PC-9 (cell line): ENCODE measurements around the gene DUSP16. TPM values are rescaled to one million over a fixed set of nuclear protein-coding genes. Genes with fewer than 3 reads are reported as not detected.

Experiments used
- BruUV-seq: library from RNA; stranded (reverse); fragments of 400-500 nt; replicated peaks from 2 replicates; lab custom pipeline; 2021; lab: Mats Ljungman, UMichigan
- CTCF ChIA-PET: fragments of 300-600 bp; sonication (Branson Sonifier 250); formaldehyde crosslinking; loops from one replicate; lab custom pipeline; 2022; ENCODE audit warnings: antibody characterized with exemption; lab: Charles Lee
- POLR2A ChIA-PET: fragments of 300-600 bp; sonication (Branson Sonifier 250); formaldehyde crosslinking; loops from one replicate; lab custom pipeline; 2022; ENCODE audit warnings: antibody characterized with exemption; ENCODE audit not compliant: unreplicated experiment; lab: Charles Lee
- DNase-seq, 2 experiments: peaks; one replicate each; pipeline versions ENCODE4 v3.0.0 to v3.0.0-alpha.2; 2015 to 2022; ENCODE audit warnings: mixed read lengths in 1 of 2
- H2AFZ ChIP-seq: fragments of 200-600 bp; sonication (generic); 2 replicates; pipeline ENCODE4 v1.8.1; 2017; ENCODE audit warnings: antibody characterized with exemption
- H3F3A ChIP-seq: fragments of 200-600 bp; sonication (generic); 2 replicates; pipeline ENCODE4 v1.8.1; 2017; ENCODE audit warnings: antibody characterized with exemption, mild to moderate bottlenecking, low read depth; ENCODE audit not compliant: insufficient read depth
- H3K27ac ChIP-seq: fragments of 200-600 bp; sonication (generic); 2 replicates; pipeline ENCODE4 v1.6.1; 2016; ENCODE audit warnings: mixed run types
- H3K27me3 ChIP-seq: fragments of 200-600 bp; sonication (generic); 2 replicates; pipeline ENCODE4 v1.6.1; 2016; ENCODE audit warnings: low read depth, mixed run types; ENCODE audit not compliant: insufficient read depth
- H3K36me3 ChIP-seq: fragments of 200-600 bp; sonication (generic); 2 replicates; pipeline ENCODE4 v1.6.1; 2016; ENCODE audit warnings: low read depth, mixed run types
- H3K4me1 ChIP-seq: fragments of 200-600 bp; sonication (generic); replicated peaks from 2 replicates; pipeline ENCODE4 v1.6.1; 2016; ENCODE audit warnings: mixed run types; ENCODE audit not compliant: insufficient read depth
- H3K4me2 ChIP-seq: fragments of 200-600 bp; sonication (generic); 2 replicates; pipeline ENCODE4 v1.6.1; 2017; ENCODE audit warnings: mixed run types
- H3K4me3 ChIP-seq: fragments of 200-600 bp; sonication (generic); 2 replicates; pipeline ENCODE4 v1.6.1; 2016; ENCODE audit warnings: mixed run types
- H3K79me2 ChIP-seq: fragments of 200-600 bp; sonication (generic); 2 replicates; pipeline ENCODE4 v1.6.1; 2017; ENCODE audit warnings: low read depth, mixed run types
- H3K9me2 ChIP-seq: fragments of 200-600 bp; sonication (generic); 2 replicates; pipeline ENCODE4 v1.8.1; 2017; ENCODE audit warnings: mild to moderate bottlenecking; ENCODE audit not compliant: insufficient read depth
- H3K9me3 ChIP-seq: fragments of 200-600 bp; sonication (generic); 2 replicates; pipeline ENCODE4 v1.8.1; 2016; ENCODE audit warnings: low read depth; ENCODE audit not compliant: insufficient read depth
- H4K20me1 ChIP-seq: fragments of 200-600 bp; sonication (generic); 2 replicates; pipeline ENCODE4 v1.8.1; 2017; ENCODE audit not compliant: insufficient read depth
- EZH2 ChIP-seq: fragments of 200-600 bp; sonication (generic); IDR thresholded peaks from 2 replicates; pipeline ENCODE4 v1.8.0; 2017; ENCODE audit warnings: antibody characterized with exemption, low read depth
- intact Hi-C: fragments of 100-400 bp; cut with micrococcal nuclease; formaldehyde crosslinking; loops from one replicate; pipeline ENCODE4 v1.10.0; 2022; ENCODE audit not compliant: unreplicated experiment
- total RNA-seq: library from RNA; stranded (reverse); gene quantifications from 2 replicates; pipeline ENCODE4 v1.2.3, GENCODE V29; 2021
- TF ChIP-seq, protein P1 (sequence below): fragments of 200-600 bp; sonication (generic); conservative IDR thresholded peaks from 2 replicates; pipeline ENCODE4 v1.6.1; 2017; ENCODE audit warnings: mixed run types, antibody characterized with exemption, mild to moderate bottlenecking, moderate library complexity

DUSP16 gene
- total RNA-seq, 1 experiment from 2014 or later: 24.8 TPM

DNA sequence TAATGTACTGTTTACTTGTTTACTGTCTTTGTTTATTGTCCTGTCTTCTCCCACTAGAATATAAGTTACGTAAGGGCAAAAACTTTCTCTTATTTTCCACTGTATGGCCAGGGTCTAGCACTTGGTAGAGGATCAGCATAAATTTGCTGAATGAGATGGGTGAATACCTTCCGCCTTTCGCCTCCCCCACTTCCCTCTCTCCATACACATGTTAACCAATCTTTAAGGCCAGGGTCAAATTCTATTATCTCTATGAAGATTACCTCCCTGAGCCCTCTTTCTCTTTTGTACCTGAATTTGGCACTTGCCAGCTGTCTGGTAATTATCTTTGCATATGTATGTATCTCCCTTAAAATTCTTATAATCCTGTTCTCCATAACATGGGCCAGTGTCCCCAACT, 4.9 kb downstream of the DUSP16 start:
- intact Hi-C loops: no loop called here
- no peak overlapping the region for H3K4me2 ChIP-seq
- CTCF ChIA-PET: no interaction called here
- peaks cover 39% of the 10 kb centered on the region for H3K79me2 ChIP-seq
- H3K9me2 ChIP-seq: no peaks in the 10 kb centered on the region
- H3K27me3 ChIP-seq: no peaks in the 10 kb centered on the region
- H3K9me3 ChIP-seq: no peaks in the 10 kb centered on the region
- no TSS peak for BruUV-seq
- H2AFZ ChIP-seq: no peak overlapping the region
- POLR2A ChIA-PET: no interaction called here
- H4K20me1 ChIP-seq: no peaks in the 10 kb centered on the region
- TF ChIP-seq, protein P1, sequence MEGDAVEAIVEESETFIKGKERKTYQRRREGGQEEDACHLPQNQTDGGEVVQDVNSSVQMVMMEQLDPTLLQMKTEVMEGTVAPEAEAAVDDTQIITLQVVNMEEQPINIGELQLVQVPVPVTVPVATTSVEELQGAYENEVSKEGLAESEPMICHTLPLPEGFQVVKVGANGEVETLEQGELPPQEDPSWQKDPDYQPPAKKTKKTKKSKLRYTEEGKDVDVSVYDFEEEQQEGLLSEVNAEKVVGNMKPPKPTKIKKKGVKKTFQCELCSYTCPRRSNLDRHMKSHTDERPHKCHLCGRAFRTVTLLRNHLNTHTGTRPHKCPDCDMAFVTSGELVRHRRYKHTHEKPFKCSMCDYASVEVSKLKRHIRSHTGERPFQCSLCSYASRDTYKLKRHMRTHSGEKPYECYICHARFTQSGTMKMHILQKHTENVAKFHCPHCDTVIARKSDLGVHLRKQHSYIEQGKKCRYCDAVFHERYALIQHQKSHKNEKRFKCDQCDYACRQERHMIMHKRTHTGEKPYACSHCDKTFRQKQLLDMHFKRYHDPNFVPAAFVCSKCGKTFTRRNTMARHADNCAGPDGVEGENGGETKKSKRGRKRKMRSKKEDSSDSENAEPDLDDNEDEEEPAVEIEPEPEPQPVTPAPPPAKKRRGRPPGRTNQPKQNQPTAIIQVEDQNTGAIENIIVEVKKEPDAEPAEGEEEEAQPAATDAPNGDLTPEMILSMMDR: no peak
- no peak for TF ChIP-seq EZH2
- H3K27ac ChIP-seq: no peak overlapping the region
- H3K4me1 ChIP-seq: peaks cover 17% of the 10 kb centered on the region
- H3K36me3 ChIP-seq: no peaks in the 10 kb centered on the region
- DNase-seq: no peak
- no peak overlapping the region for H3K4me3 ChIP-seq
- peaks cover 11% of the 10 kb centered on the region for H3F3A ChIP-seq

DNA sequence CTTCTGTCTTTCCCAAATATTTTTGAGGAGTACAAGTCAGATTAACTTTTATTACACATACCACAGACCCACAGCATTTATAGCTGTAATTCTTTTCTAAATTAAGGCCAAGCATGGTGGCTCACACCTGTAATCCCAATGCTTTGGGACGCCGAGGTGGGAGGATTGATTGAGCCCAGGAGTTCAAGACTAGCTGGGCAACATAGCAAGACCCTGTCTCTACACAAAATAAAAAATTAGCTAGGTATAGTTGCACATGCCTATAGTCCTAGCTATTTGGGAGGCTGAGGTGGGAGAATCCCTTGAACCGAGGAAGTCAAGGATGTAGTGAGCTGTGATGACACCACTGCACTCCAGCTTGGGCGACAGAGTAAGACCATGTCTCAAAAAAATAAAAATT, 7.0 kb downstream of the DUSP16 start:
- no peak overlapping the region for H2AFZ ChIP-seq
- peaks cover 35% of the 10 kb centered on the region for H3K79me2 ChIP-seq
- H3K9me2 ChIP-seq: no peaks in the 10 kb centered on the region
- no peak overlapping the region for H3K4me2 ChIP-seq
- no peaks in the 10 kb centered on the region for H4K20me1 ChIP-seq
- peaks cover 15% of the 10 kb centered on the region for H3K4me1 ChIP-seq
- H3F3A ChIP-seq: peaks cover 5% of the 10 kb centered on the region
- H3K9me3 ChIP-seq: no peaks in the 10 kb centered on the region
- H3K4me3 ChIP-seq: no peak overlapping the region
- DNase-seq: no peak
- intact Hi-C loops: no loop called here
- no peaks in the 10 kb centered on the region for H3K27me3 ChIP-seq
- no peaks in the 10 kb centered on the region for H3K36me3 ChIP-seq
- no peak overlapping the region for H3K27ac ChIP-seq
- ChIA-PET CTCF (no interaction called here), POLR2A (interaction anchor here (0.6 kb wide), 1 partner anchor 190 kb away, joined by 19 read pairs; no protein-coding TSS in a partner anchor)
- TF ChIP-seq, protein P1: no peak
- TF ChIP-seq EZH2: no peak
- BruUV-seq: no TSS peak

DNA sequence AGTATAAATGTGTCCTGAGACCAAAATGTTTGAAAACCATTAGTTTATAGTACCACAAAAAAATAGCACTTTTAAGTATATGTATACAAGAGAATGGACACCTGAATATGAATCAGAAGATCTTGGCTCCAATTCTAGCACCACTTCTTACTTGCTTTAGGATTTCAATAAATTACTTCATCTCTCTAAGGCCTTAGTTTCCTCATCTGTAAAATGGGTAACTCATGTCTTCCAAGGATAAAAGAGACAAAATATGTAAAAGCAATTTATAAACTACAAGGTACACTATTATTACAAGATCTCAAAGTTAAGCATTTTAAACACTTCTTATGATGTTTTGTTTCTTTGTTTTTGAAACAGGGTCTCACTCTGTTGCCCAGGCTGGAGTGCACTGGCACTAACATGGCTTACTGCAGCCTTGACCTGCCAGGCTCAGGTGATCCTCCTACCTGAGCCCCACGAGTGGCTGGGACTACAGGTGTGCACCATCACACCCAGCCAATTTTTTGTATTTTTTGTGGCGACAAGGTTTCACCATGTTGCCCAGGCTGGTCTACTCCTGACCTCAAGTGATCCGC, 9.4 kb downstream of the DUSP16 start:
- no TSS peak for BruUV-seq
- H3K79me2 ChIP-seq: peaks cover 12% of the 10 kb centered on the region
- TF ChIP-seq, protein P1: no peak
- no peak for TF ChIP-seq EZH2
- H3K4me3 ChIP-seq: no peak overlapping the region
- intact Hi-C loops: no loop called here
- no peaks in the 10 kb centered on the region for H3K9me2 ChIP-seq
- no peaks in the 10 kb centered on the region for H4K20me1 ChIP-seq
- H3F3A ChIP-seq: no peaks in the 10 kb centered on the region; the same call in 1 of the 2 replicates
- no peak overlapping the region for H2AFZ ChIP-seq
- no peaks in the 10 kb centered on the region for H3K4me1 ChIP-seq
- H3K27me3 ChIP-seq: no peaks in the 10 kb centered on the region
- POLR2A ChIA-PET: no interaction called here
- H3K4me2 ChIP-seq: no peak overlapping the region
- no peak for DNase-seq
- no peak overlapping the region for H3K27ac ChIP-seq
- H3K9me3 ChIP-seq: no peaks in the 10 kb centered on the region
- no peaks in the 10 kb centered on the region for H3K36me3 ChIP-seq
- CTCF ChIA-PET: no interaction called here
